ENCODE data around the gene FBXW8. TPM values are rescaled to one million over a fixed set of nuclear protein-coding genes. Genes with fewer than 3 reads are reported as not detected.

The FBXW8 gene
- total RNA-seq, 4 donors from 2014 or later = 9.1 to 19.0 (median 13.5) TPM

DNA sequence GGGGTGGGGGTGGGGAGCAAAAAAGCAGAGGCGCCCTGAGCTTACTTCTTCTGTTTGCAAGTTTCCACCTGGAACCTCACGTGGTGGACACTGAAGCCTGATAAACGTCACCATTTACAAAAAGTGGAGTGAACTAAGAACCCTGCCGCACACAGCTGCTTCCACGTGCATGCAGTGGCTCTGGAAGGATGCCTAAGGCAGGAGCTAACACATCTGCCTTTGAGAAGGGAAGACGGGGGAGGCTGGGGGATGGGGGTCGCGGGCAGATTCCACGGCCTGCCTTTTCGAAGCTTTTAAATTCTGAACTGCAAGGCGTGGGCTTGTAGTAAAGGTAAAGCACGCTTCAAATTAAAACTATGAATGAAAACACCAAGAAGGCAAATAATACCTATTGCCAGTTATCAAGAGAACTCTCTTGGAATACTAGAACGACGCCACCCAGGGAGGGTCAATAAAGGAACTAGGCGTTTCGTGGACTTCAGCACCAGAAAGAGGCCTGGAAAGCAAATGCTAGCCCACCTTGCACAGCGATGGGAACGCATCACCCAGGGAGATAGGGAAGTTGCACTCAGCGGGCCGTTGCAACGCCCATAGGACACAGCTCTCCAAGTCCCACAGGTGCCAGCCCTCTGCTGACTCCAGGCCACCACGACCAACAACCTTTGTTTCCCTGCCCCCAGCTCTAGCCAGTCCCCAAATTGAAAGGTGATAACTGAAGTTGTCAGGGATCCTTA is 126.7 kb downstream of the FBXW8 start:
- TF ChIP-seq EP300 (IDR thresholded peaks at IDR 0.05) (no peak), POLR2AphosphoS5 (IDR thresholded peaks at IDR 0.05) (no peak), POLR2A (IDR thresholded peaks at IDR 0.05) (no peak)
- TF ChIP-seq, protein P1, sequence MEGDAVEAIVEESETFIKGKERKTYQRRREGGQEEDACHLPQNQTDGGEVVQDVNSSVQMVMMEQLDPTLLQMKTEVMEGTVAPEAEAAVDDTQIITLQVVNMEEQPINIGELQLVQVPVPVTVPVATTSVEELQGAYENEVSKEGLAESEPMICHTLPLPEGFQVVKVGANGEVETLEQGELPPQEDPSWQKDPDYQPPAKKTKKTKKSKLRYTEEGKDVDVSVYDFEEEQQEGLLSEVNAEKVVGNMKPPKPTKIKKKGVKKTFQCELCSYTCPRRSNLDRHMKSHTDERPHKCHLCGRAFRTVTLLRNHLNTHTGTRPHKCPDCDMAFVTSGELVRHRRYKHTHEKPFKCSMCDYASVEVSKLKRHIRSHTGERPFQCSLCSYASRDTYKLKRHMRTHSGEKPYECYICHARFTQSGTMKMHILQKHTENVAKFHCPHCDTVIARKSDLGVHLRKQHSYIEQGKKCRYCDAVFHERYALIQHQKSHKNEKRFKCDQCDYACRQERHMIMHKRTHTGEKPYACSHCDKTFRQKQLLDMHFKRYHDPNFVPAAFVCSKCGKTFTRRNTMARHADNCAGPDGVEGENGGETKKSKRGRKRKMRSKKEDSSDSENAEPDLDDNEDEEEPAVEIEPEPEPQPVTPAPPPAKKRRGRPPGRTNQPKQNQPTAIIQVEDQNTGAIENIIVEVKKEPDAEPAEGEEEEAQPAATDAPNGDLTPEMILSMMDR (IDR thresholded peaks at IDR 0.05) = no peak
- no peak overlapping the region for H3K4me3 ChIP-seq
- H3K27me3 ChIP-seq = peaks cover 5% of the 10 kb centered on the region
- WGBS = 71% methylated on average over 22 of the region's 22 CpGs
- H3K27ac ChIP-seq = no peak overlapping the region
- no peaks in the 10 kb centered on the region for H3K9me3 ChIP-seq
- peaks cover 9% of the 10 kb centered on the region for H3K4me1 ChIP-seq
- no peaks in the 10 kb centered on the region for H3K36me3 ChIP-seq
- DNase-seq (ENCODE audit: low spot score in 2 of 2) = peak in 1 of 2 donors; percentile 3

- H3K4me1 ChIP-seq = peaks cover 9% of the 10 kb centered on the region
- WGBS = 91% methylated on average over 9 of the region's 15 CpGs
- no peaks in the 10 kb centered on the region for H3K36me3 ChIP-seq
Observed at GRCh38 chr12:117038023-117038680, 127.4 kb downstream of the FBXW8 start.

DNA sequence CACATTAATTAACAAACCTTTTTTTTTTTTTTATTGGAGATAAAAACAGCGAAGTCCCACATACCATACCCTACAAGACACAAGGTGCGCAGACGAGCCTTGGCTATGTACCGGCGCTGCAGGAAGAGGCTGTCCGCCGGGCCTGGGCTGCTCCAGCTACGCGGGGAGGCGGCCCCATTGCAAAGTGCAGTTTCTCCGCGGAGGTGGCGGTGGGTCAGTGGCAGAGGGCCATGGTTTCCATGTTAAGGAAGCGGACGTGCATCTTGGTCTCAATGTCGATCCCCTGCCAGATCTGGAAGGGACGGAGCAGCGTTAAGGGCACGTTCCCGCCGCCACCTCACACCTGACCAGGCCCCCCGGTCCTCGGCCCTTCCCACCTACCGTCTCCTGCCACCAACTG is 128.2 kb downstream of the FBXW8 start:
- no peaks in the 10 kb centered on the region for H3K36me3 ChIP-seq
- H3K27me3 ChIP-seq = peaks cover 5% of the 10 kb centered on the region
- H3K9me3 ChIP-seq = no peaks in the 10 kb centered on the region
- TF ChIP-seq POLR2A (IDR thresholded peaks at IDR 0.05) (no peak), EP300 (IDR thresholded peaks at IDR 0.05) (no peak), POLR2AphosphoS5 (IDR thresholded peaks at IDR 0.05) (no peak)
- TF ChIP-seq, protein P1 (IDR thresholded peaks at IDR 0.05) = no peak
- H3K4me3 ChIP-seq = no peak overlapping the region
- H3K27ac ChIP-seq = no peak overlapping the region
- 89% methylated on average over 23 of the region's 24 CpGs for WGBS
- DNase-seq (ENCODE audit: low spot score in 2 of 2) = no peak
- H3K4me1 ChIP-seq = peaks cover 4% of the 10 kb centered on the region

More at GRCh38 chr12:117038023-117038680, 127.4 kb downstream of the FBXW8 start:
- Histone ChIP-seq H3K4me3 (no peak overlapping the region), H3K27me3 (peaks cover 5% of the 10 kb centered on the region), H3K27ac (no peak overlapping the region), H3K9me3 (no peaks in the 10 kb centered on the region)
- TF ChIP-seq POLR2AphosphoS5 (IDR thresholded peaks at IDR 0.05) (no peak), POLR2A (IDR thresholded peaks at IDR 0.05) (no peak), EP300 (IDR thresholded peaks at IDR 0.05) (no peak)
- TF ChIP-seq, protein P1 (IDR thresholded peaks at IDR 0.05) = no peak
- no peak for DNase-seq (ENCODE audit: low spot score in 2 of 2)

- no peaks in the 10 kb centered on the region for H3K9me3 ChIP-seq
- no peak overlapping the region for H3K4me3 ChIP-seq
- WGBS = 85% methylated on average over 17 of the region's 19 CpGs
- H3K27me3 ChIP-seq = peaks cover 5% of the 10 kb centered on the region
- TF ChIP-seq EP300 (IDR thresholded peaks at IDR 0.05) (no peak), POLR2AphosphoS5 (IDR thresholded peaks at IDR 0.05) (no peak), POLR2A (IDR thresholded peaks at IDR 0.05) (no peak)
- TF ChIP-seq, protein P1 (IDR thresholded peaks at IDR 0.05) = no peak
- no peaks in the 10 kb centered on the region for H3K36me3 ChIP-seq
- H3K4me1 ChIP-seq = peaks cover 1% of the 10 kb centered on the region
- no peak for DNase-seq (ENCODE audit: low spot score in 2 of 2)
- no peak overlapping the region for H3K27ac ChIP-seq
Observed at GRCh38 chr12:117039891-117040309, 129.2 kb downstream of the FBXW8 start.

DNA sequence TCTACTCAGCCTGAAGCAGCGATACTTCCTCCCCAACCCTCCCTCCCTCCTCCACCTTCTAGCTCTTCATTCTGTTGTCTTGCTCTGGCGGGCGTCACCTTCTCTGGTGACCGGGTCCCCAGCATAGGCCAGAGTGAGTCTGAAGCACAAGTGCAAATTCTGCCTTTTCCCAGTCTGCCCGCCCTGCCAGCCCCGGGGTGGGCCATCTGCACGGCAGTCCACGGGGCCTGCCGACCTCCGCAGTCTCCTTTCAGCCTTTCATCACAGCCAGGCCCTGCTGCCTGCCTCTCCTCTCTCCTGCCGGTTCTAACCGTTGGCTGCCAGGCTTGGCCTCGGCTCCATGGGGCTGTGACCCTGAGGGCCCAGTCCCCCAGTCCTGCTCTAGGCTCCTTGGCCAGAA is 129.7 kb downstream of the FBXW8 start:
- H3K27me3 ChIP-seq = peaks cover 5% of the 10 kb centered on the region
- DNase-seq (ENCODE audit: low spot score in 2 of 2) = no peak
- WGBS = 79% methylated on average over 13 of the region's 13 CpGs
- H3K4me3 ChIP-seq = no peak overlapping the region
- H3K36me3 ChIP-seq = no peaks in the 10 kb centered on the region
- peaks cover 5% of the 10 kb centered on the region for H3K4me1 ChIP-seq
- no peak overlapping the region for H3K27ac ChIP-seq
- TF ChIP-seq POLR2AphosphoS5 (IDR thresholded peaks at IDR 0.05) (no peak), EP300 (IDR thresholded peaks at IDR 0.05) (no peak), POLR2A (IDR thresholded peaks at IDR 0.05) (no peak)
- TF ChIP-seq, protein P1 (IDR thresholded peaks at IDR 0.05) = no peak
- no peaks in the 10 kb centered on the region for H3K9me3 ChIP-seq
